Common myeloid progenitor, CD34-positive (primary cell): ENCODE results near the gene GPR50.

Experiments
- CTCF ChIA-PET: fragments of 350-600 bp; sonication (Branson Sonifier 250); formaldehyde crosslinking; loops from one replicate; lab custom pipeline; 2021; ENCODE audit warnings: antibody characterized with exemption; lab: Charles Lee
- POLR2A ChIA-PET: fragments of 350-600 bp; sonication (Branson Sonifier 250); formaldehyde crosslinking; loops from one replicate; lab custom pipeline; 2021; ENCODE audit warnings: antibody characterized with exemption; lab: Charles Lee
- DNase-seq, 3 donors: peaks; one replicate each; pipeline versions ENCODE4 v3.0.0 to v3.0.0-alpha.2; 2013
- H3K27ac ChIP-seq, 2 experiments: 1 replicate in 1 of 2; 2 replicates in 1 of 2; pipeline ENCODE4 v1.7.0; 2013; ENCODE audit warnings: inconsistent platforms in 2 of 2, low read length in 2 of 2, mild to moderate bottlenecking in 2 of 2, low read depth in 1 of 2, moderate library complexity in 1 of 2; ENCODE audit not compliant: severe bottlenecking in 2 of 2, insufficient read depth in 1 of 2, poor library complexity in 1 of 2
- H3K27me3 ChIP-seq, 5 experiments: replicated peaks in 2 of 5; 1 replicate in 3 of 5; 2 replicates in 2 of 5; pipeline versions ENCODE4 v1.6.1 to v1.7.0; 2013; ENCODE audit warnings: low read length in 4 of 5, mild to moderate bottlenecking in 2 of 5, moderate library complexity in 2 of 5, inconsistent platforms in 1 of 5; ENCODE audit not compliant: insufficient read depth in 5 of 5, control insufficient read depth in 4 of 5
- H3K36me3 ChIP-seq, 4 experiments: 1 replicate in 2 of 4; 2 replicates in 2 of 4; pipeline versions ENCODE4 v1.6.1 to v1.7.0; 2013; ENCODE audit warnings: low read length in 3 of 4, control low read depth in 1 of 4, mild to moderate bottlenecking in 1 of 4; ENCODE audit not compliant: control insufficient read depth in 4 of 4, insufficient read depth in 4 of 4
- H3K4me1 ChIP-seq, 4 experiments: 1 replicate in 3 of 4; 2 replicates in 1 of 4; pipeline versions ENCODE4 v1.6.1 to v1.7.1; 2013; ENCODE audit warnings: low read length in 3 of 4, mild to moderate bottlenecking in 3 of 4, control low read depth in 1 of 4, inconsistent platforms in 1 of 4, moderate library complexity in 1 of 4; ENCODE audit not compliant: control insufficient read depth in 4 of 4, insufficient read depth in 4 of 4; ENCODE audit errors: control extremely low read depth in 1 of 4
- H3K4me3 ChIP-seq, 7 experiments: 1 replicate in 4 of 7; 2 replicates in 3 of 7; pipeline versions ENCODE4 v1.5.1 to v1.7.0; 2013; ENCODE audit warnings: mild to moderate bottlenecking in 7 of 7, low read length in 6 of 7, moderate library complexity in 6 of 7, inconsistent platforms in 2 of 7, low read depth in 2 of 7, control low read depth in 1 of 7; ENCODE audit not compliant: insufficient read depth in 4 of 7, control insufficient read depth in 1 of 7; ENCODE audit errors: extremely low read depth in 1 of 7
- H3K9me3 ChIP-seq, 5 experiments: 1 replicate in 4 of 5; 2 replicates in 1 of 5; pipeline versions ENCODE4 v1.6.1 to v1.7.1; 2013; ENCODE audit warnings: low read length in 4 of 5, mild to moderate bottlenecking in 2 of 5, inconsistent platforms in 1 of 5, low read depth in 1 of 5, moderate library complexity in 1 of 5; ENCODE audit not compliant: control insufficient read depth in 4 of 5, insufficient read depth in 2 of 5; ENCODE audit errors: control extremely low read depth in 1 of 5
- WGBS: methylation state at CpG from one replicate; pipeline ENCODE4 v1.1.5; 2013; ENCODE audit not compliant: insufficient coverage; 5-methylcytosine and 5-hydroxymethylcytosine counted together

The GPR50 gene

GRCh38 chrX:151226941-151227340, 50.6 kb downstream of the GPR50 start:
- POLR2A ChIA-PET: no interaction called here
- WGBS: 87% methylated on average over 7 of the region's 9 CpGs

GRCh38 chrX:151227627-151228026, 51.2 kb downstream of the GPR50 start:
- H3K36me3 ChIP-seq: no peaks in the 10 kb centered on the region
- peaks cover 0 to 42% (median 11%) of the 10 kb centered on the region in 5 experiments for H3K27me3 ChIP-seq
- DNase-seq: no peak
- ChIA-PET POLR2A (no interaction called here), CTCF (no interaction called here)
- H3K27ac ChIP-seq: no peak overlapping the region
- H3K4me1 ChIP-seq: no peaks in the 10 kb centered on the region
- H3K9me3 ChIP-seq: no peaks in the 10 kb centered on the region
- H3K4me3 ChIP-seq: no peak overlapping the region
- WGBS: 18% methylated on average over 4 of the region's 30 CpGs

More at GRCh38 chrX:151226941-151227340, 50.6 kb downstream of the GPR50 start:
- no peak overlapping the region for H3K27ac ChIP-seq
- CTCF ChIA-PET: no interaction called here
- no peaks in the 10 kb centered on the region for H3K36me3 ChIP-seq
- no peak overlapping the region for H3K4me3 ChIP-seq
- H3K27me3 ChIP-seq: peaks cover 0 to 42% (median 11%) of the 10 kb centered on the region in 5 experiments
- no peaks in the 10 kb centered on the region for H3K9me3 ChIP-seq
- H3K4me1 ChIP-seq: no peaks in the 10 kb centered on the region
- no peak for DNase-seq

GRCh38 chrX:151228935-151229334, 52.6 kb downstream of the GPR50 start:
- no peak overlapping the region for H3K27ac ChIP-seq
- no peaks in the 10 kb centered on the region for H3K9me3 ChIP-seq
- no peaks in the 10 kb centered on the region for H3K36me3 ChIP-seq
- no peaks in the 10 kb centered on the region for H3K4me1 ChIP-seq
- H3K27me3 ChIP-seq: peaks cover 0 to 42% (median 11%) of the 10 kb centered on the region in 5 experiments
- ChIA-PET CTCF (no interaction called here), POLR2A (no interaction called here)
- no peak overlapping the region for H3K4me3 ChIP-seq
- 88% methylated on average over 3 of the region's 4 CpGs for WGBS
- no peak for DNase-seq
